SU-DHL-6 (cell line): ENCODE results near the gene SALL1.

Experiments used
- CTCF ChIP-seq: fragments of 200-600 bp; sonication (generic); IDR thresholded peaks from one replicate; pipeline ENCODE4 v1.5.1; 2017; ENCODE audit warnings: antibody characterized with exemption, mild to moderate bottlenecking, low read length, moderate library complexity; ENCODE audit not compliant: insufficient read depth, poor library complexity, severe bottlenecking
- EZH2phosphoT487 ChIP-seq: fragments of 200-600 bp; sonication (generic), shearing (Covaris generic); conservative IDR thresholded peaks from 2 replicates; pipeline ENCODE4 v1.6.1; 2018; ENCODE audit warnings: mild to moderate bottlenecking, antibody characterized with exemption, low read length, moderate library complexity, mixed read lengths

DNA sequence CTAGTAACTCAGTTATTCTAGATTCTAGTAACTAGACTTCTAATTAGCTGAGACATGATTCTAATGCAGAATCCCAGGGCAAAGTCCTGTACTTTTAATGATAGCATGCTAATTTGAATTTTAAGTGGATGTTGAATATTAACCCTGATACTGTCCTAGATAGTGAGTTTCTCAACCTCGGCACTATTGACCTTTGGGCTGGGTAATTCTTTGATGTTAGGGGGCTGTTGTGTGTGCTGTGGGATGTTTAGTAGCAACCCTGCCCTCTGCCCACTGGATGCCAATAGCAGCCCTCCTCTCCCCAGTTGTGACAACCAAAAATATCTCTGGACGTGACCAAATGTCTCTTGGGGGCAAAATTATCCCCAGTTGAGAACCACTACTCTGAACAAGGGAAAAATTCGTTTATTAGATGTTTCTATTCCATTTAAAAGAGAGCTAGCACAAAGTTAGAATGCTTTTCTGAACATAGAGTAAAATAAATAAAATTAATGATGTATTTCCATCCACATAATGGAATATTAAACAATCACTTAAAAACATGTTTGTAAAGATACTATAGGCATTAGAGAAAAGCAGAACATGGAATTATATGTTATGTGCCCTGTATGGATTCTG, 30.2 kb downstream of the SALL1 start:
- no peak for TF ChIP-seq CTCF
- TF ChIP-seq EZH2phosphoT487 = no peak
